Neural crest cell (in vitro differentiated cells): ENCODE results near the gene HERC4. TPM values are rescaled to one million over a fixed set of nuclear protein-coding genes. Genes with fewer than 3 reads are reported as not detected.

Experiments
- DNase-seq: peaks from one replicate; pipeline ENCODE4 v3.0.0; 2021; ENCODE audit warnings: low read depth, mixed read lengths, low spot score
- H3K27ac Mint-ChIP-seq: one replicate; pipeline ENCODE4 v1.8.0; 2021; ENCODE audit warnings: mild to moderate bottlenecking, mixed read lengths; ENCODE audit not compliant: unreplicated experiment
- H3K27me3 Mint-ChIP-seq: 2 replicates; pipeline ENCODE4 v1.8.0; 2021; ENCODE audit warnings: low read depth, mild to moderate bottlenecking, mixed read lengths
- H3K36me3 Mint-ChIP-seq: 2 replicates; pipeline ENCODE4 v1.8.0; 2021; ENCODE audit warnings: low read depth, mild to moderate bottlenecking, mixed read lengths
- H3K4me1 Mint-ChIP-seq: 2 replicates; pipeline ENCODE4 v1.8.0; 2021; ENCODE audit warnings: mixed read lengths
- H3K4me3 Mint-ChIP-seq: one replicate; pipeline ENCODE4 v1.8.0; 2021; ENCODE audit warnings: mild to moderate bottlenecking, mixed read lengths
- H3K9me3 Mint-ChIP-seq: 2 replicates; pipeline ENCODE4 v1.8.0; 2021; ENCODE audit warnings: mixed read lengths
- CTCF ChIP-seq: fragments of 200-600 bp; sonication (generic); conservative IDR thresholded peaks from 2 replicates; pipeline ENCODE4 v1.5.0; 2021; ENCODE audit warnings: antibody characterized with exemption, mild to moderate bottlenecking
- total RNA-seq: library from RNA; stranded (reverse); gene quantifications from 2 replicates; pipeline ENCODE4 v1.2.1, GENCODE V29; 2021

Gene HERC4
- total RNA-seq, 1 donor from 2014 or later = 42.4 TPM

GRCh38 chr10:67924136-67924535, 150.9 kb downstream of the HERC4 start:
- H3K27ac Mint-ChIP-seq = no peak overlapping the region
- no peak overlapping the region for H3K4me3 Mint-ChIP-seq
- H3K36me3 Mint-ChIP-seq = peaks cover 11% of the 10 kb centered on the region
- no peaks in the 10 kb centered on the region for H3K27me3 Mint-ChIP-seq
- H3K9me3 Mint-ChIP-seq = no peaks in the 10 kb centered on the region
- no peaks in the 10 kb centered on the region for H3K4me1 Mint-ChIP-seq
- TF ChIP-seq CTCF = no peak
- no peak for DNase-seq

GRCh38 chr10:67923551-67923950, 151.5 kb downstream of the HERC4 start:
- no peak for TF ChIP-seq CTCF
- H3K27ac Mint-ChIP-seq = no peak overlapping the region
- H3K4me3 Mint-ChIP-seq = no peak overlapping the region
- no peaks in the 10 kb centered on the region for H3K4me1 Mint-ChIP-seq
- no peak for DNase-seq
- H3K9me3 Mint-ChIP-seq = no peaks in the 10 kb centered on the region
- H3K36me3 Mint-ChIP-seq = peaks cover 10% of the 10 kb centered on the region
- no peaks in the 10 kb centered on the region for H3K27me3 Mint-ChIP-seq

GRCh38 chr10:67921065-67921464, 154.0 kb downstream of the HERC4 start:
- H3K4me1 Mint-ChIP-seq = no peaks in the 10 kb centered on the region
- no peak for DNase-seq
- peaks cover 3% of the 10 kb centered on the region for H3K36me3 Mint-ChIP-seq
- H3K9me3 Mint-ChIP-seq = no peaks in the 10 kb centered on the region
- H3K27ac Mint-ChIP-seq = no peak overlapping the region
- TF ChIP-seq CTCF = no peak
- H3K27me3 Mint-ChIP-seq = no peaks in the 10 kb centered on the region
- no peak overlapping the region for H3K4me3 Mint-ChIP-seq

GRCh38 chr10:67917679-67918078, 157.4 kb downstream of the HERC4 start:
- no peak for TF ChIP-seq CTCF
- H3K9me3 Mint-ChIP-seq = no peaks in the 10 kb centered on the region
- peaks cover 3% of the 10 kb centered on the region for H3K36me3 Mint-ChIP-seq
- no peak for DNase-seq
- H3K27me3 Mint-ChIP-seq = no peaks in the 10 kb centered on the region
- no peak overlapping the region for H3K4me3 Mint-ChIP-seq
- no peaks in the 10 kb centered on the region for H3K4me1 Mint-ChIP-seq
- H3K27ac Mint-ChIP-seq = no peak overlapping the region

GRCh38 chr10:67917169-67917568, 157.9 kb downstream of the HERC4 start:
- H3K27me3 Mint-ChIP-seq = no peaks in the 10 kb centered on the region
- H3K4me1 Mint-ChIP-seq = no peaks in the 10 kb centered on the region
- no peak for DNase-seq
- no peaks in the 10 kb centered on the region for H3K9me3 Mint-ChIP-seq
- H3K36me3 Mint-ChIP-seq = peaks cover 3% of the 10 kb centered on the region
- no peak for TF ChIP-seq CTCF
- H3K4me3 Mint-ChIP-seq = no peak overlapping the region
- H3K27ac Mint-ChIP-seq = no peak overlapping the region
